ENCODE measurements around the gene LIAS. TPM values are rescaled to one million over a fixed set of nuclear protein-coding genes. Genes with fewer than 3 reads are reported as not detected.

LIAS gene
- total and polyA plus RNA-seq, 2 of the 13 experiments (the other 11 are each of a cell fraction or from before 2014, with no cell fraction given): 16.0 to 16.6 TPM

- TF ChIP-seq ZBTB34 (CRISPR knock-in tag; IDR thresholded peaks at IDR 0.05): no peak
- peak; percentile 65; the same call in 1 of the 2 replicates for TF ChIP-seq DMAP1 (CRISPR knock-in tag; IDR thresholded peaks at IDR 0.05)
- no peak for TF ChIP-seq SAFB2 (CRISPR knock-in tag; IDR thresholded peaks at IDR 0.05; ENCODE audit: borderline replicate concordance, low read depth)
- TF ChIP-seq SP2 (CRISPR knock-in tag; IDR thresholded peaks at IDR 0.05): no peak
- TF ChIP-seq FOSL2 (CRISPR knock-in tag; IDR thresholded peaks at IDR 0.05): no peak
- no peak for TF ChIP-seq KLF16 (CRISPR knock-in tag; IDR thresholded peaks at IDR 0.05)
- TF ChIP-seq ZHX2 (IDR thresholded peaks at IDR 0.05; ENCODE audit: low read depth): no peak
- TF ChIP-seq ZHX2 (CRISPR knock-in tag; IDR thresholded peaks at IDR 0.05; ENCODE audit: borderline replicate concordance): no peak
- TF ChIP-seq SETDB1 (CRISPR knock-in tag; IDR thresholded peaks at IDR 0.05; ENCODE audit: borderline replicate concordance): no peak
- no peak for TF ChIP-seq SMARCC2 (IDR thresholded peaks at IDR 0.05)
- 0 out of 2 replicates have a peak, but pooled peaks have one; percentile 21 for TF ChIP-seq ZBTB7B (CRISPR knock-in tag; IDR thresholded peaks at IDR 0.05)
- TF ChIP-seq GLI4 (CRISPR knock-in tag; IDR thresholded peaks at IDR 0.05; ENCODE audit: borderline replicate concordance): no peak
- TF ChIP-seq PITX1 (CRISPR knock-in tag; IDR thresholded peaks at IDR 0.05): peak; percentile 58; the same call in 1 of the 2 replicates
- no peak for TF ChIP-seq POLR2AphosphoS2 (IDR thresholded peaks at IDR 0.05; ENCODE audit: low read depth, low read length)
- no peak; the same call in 1 of the 2 replicates for TF ChIP-seq SOX5 (CRISPR knock-in tag; IDR thresholded peaks at IDR 0.05; ENCODE audit: borderline replicate concordance)
- TF ChIP-seq ZBTB7A (CRISPR knock-in tag; IDR thresholded peaks at IDR 0.05): no peak
- no peak for TF ChIP-seq PHF8 (CRISPR knock-in tag; IDR thresholded peaks at IDR 0.05)
- peak; percentile 81 for TF ChIP-seq HDAC2 (CRISPR knock-in tag; IDR thresholded peaks at IDR 0.05)
- TF ChIP-seq, protein P1, sequence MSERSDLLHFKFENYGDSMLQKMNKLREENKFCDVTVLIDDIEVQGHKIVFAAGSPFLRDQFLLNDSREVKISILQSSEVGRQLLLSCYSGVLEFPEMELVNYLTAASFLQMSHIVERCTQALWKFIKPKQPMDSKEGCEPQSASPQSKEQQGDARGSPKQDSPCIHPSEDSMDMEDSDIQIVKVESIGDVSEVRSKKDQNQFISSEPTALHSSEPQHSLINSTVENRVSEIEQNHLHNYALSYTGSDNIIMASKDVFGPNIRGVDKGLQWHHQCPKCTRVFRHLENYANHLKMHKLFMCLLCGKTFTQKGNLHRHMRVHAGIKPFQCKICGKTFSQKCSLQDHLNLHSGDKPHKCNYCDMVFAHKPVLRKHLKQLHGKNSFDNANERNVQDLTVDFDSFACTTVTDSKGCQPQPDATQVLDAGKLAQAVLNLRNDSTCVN (CRISPR knock-in tag; IDR thresholded peaks at IDR 0.05; ENCODE audit: borderline replicate concordance): peak; percentile 79
- TF ChIP-seq SMAD9 (CRISPR knock-in tag; IDR thresholded peaks at IDR 0.05): no peak
- no peak for TF ChIP-seq ADNP (CRISPR knock-in tag; IDR thresholded peaks at IDR 0.05)
- TF ChIP-seq ZNF713 (CRISPR knock-in tag; IDR thresholded peaks at IDR 0.05): no peak
- TF ChIP-seq ZNF367 (CRISPR knock-in tag; IDR thresholded peaks at IDR 0.05; ENCODE audit: borderline replicate concordance): no peak
- peak; percentile 78 for TF ChIP-seq BCL6 (CRISPR knock-in tag; IDR thresholded peaks at IDR 0.05)
Measured at GRCh38 chr4:39429476-39430334, 29.2 kb upstream of the LIAS start (continued).

Measured in HepG2 (cell line).